Pancreas (tissue), 10 donors: ENCODE measurements around the gene NCAPG2. TPM values are rescaled to one million over a fixed set of nuclear protein-coding genes. Genes with fewer than 3 reads are reported as not detected.

ENCODE experiments used
- ATAC-seq, 4 donors: fragments of 200-7000 bp; cut with Tn5 transposase; one replicate each; pipeline versions ENCODE4 v1.8.0 to v1.9.1; 2020; ENCODE audit warnings: mild to moderate bottlenecking in 4 of 4, moderate library complexity in 4 of 4
- DNase-seq, 6 donors: peaks; one replicate each; pipeline ENCODE4 v3.0.0-alpha.2; 2020
- FAIRE-seq: peaks from 2 replicates; lab custom pipeline; 2012; peaks lifted over from hg19 to GRCh38; lab: Jason Lieb, UNC
- H3K27ac ChIP-seq, 4 donors: fragments of 200-600 bp; sonication (generic); 1 replicate in 3 of 4; 2 replicates in 1 of 4; pipeline versions ENCODE4 v1.5.0 to v1.8.0; 2020
- H3K27me3 ChIP-seq, 4 donors: fragments of 200-600 bp; one replicate each; pipeline ENCODE4 v1.8.0; 2021
- H3K36me3 ChIP-seq, 3 donors: fragments of 200-600 bp; sonication (generic) in 1 of 3; one replicate each; pipeline versions ENCODE4 v1.5.0 to v1.8.0; 2020 to 2021
- H3K4me1 ChIP-seq, 3 donors: fragments of 200-600 bp; one replicate each; pipeline ENCODE4 v1.8.0; 2021
- H3K4me3 ChIP-seq, 4 donors: fragments of 200-600 bp; sonication (generic) in 2 of 4; one replicate each; pipeline versions ENCODE4 v1.5.0 to v1.8.0; 2020 to 2021
- H3K9me3 ChIP-seq, 4 donors: fragments of 200-600 bp; one replicate each; pipeline ENCODE4 v1.8.0; 2021
- CTCF ChIP-seq, 4 donors: fragments of 200-600 bp; sonication (generic) in 3 of 4; IDR thresholded peaks; one replicate each; pipeline versions ENCODE4 v1.5.0 to v1.8.0; 2021; ENCODE audit warnings: antibody characterized with exemption in 4 of 4
- WGBS, 2 donors: extraction: QIAGEN DNeasy Blood & Tissue Kit; methylation state at CpG; one replicate each; pipeline ENCODE4 v1.1.7; 2013; 5-methylcytosine and 5-hydroxymethylcytosine counted together
- intact Hi-C, 3 donors: fragments of 100-400 bp; cut with DNase I; formaldehyde crosslinking; loops; one replicate each; pipeline versions ENCODE4 v1.11.1 to v1.14.2; 2022
- microRNA-seq, 2 donors: library from miRNA; unstranded; fragments of <30 nt; microRNA quantifications; one replicate each; pipeline versions ENCODE4 to v1.1.0, GENCODE V29; 2019 to 2020
- polyA plus RNA-seq, 2 donors: library from polyadenylated mRNA; stranded (reverse); fragments of 200-250 nt; gene quantifications; one replicate each; pipeline ENCODE4 v1.2.3, GENCODE V29; 2013
- total RNA-seq, 6 donors: library from RNA; stranded (reverse); fragmentation: NEBNext Ultra II Directional in 4 of 6; extraction: Animal tissue kit (Norgen Biotek cat#: 25700) in 4 of 6; gene quantifications; one replicate each; pipeline versions ENCODE4 v1.2.1 to v1.2.4, GENCODE V29; 2021 to 2023
- donor health status: healthy with polysubstance abuse.
- donor health status: DM: no; HTN: no; CAD: no; lungs with moderate emphysema.
- donor health status: DM: no; HTN: no; CAD: no.
- donor health status: control.
- donor health status: control.
- donor health status: Bipolar disorder and iron deficiency.
- donor health status: DM: yes; HTN: yes; CAD: no.
- donor health status: DM: no; HTN: no; CAD: no.
- donor health status: DM: no; HTN: no; CAD: no.
- donor health status: DM: yes; HTN: yes; CAD: no.

NCAPG2 gene
- total and polyA plus RNA-seq, 8 donors = 1.4 to 4.0 (median 3.1) TPM

GRCh38 chr7:158583143-158583542, 121.5 kb downstream of the NCAPG2 start:
- no peaks in the 10 kb centered on the region for H3K27me3 ChIP-seq
- peaks cover 20 to 44% (median 42%) of the 10 kb centered on the region in 3 donors for H3K4me1 ChIP-seq
- peak overlapping the region in 1 of 4 donors; percentile 48 for H3K27ac ChIP-seq
- ATAC-seq (no peak), FAIRE-seq (no peak), DNase-seq (peak in 1 of 6 donors; percentile 35)
- WGBS, 2 donors = 48 to 53% methylated on average over 5 of the region's 5 CpGs
- intact Hi-C loops = no loop called here
- H3K9me3 ChIP-seq = no peaks in the 10 kb centered on the region
- no peak for TF ChIP-seq CTCF (IDR thresholded peaks at IDR 0.05)
- no peaks in the 10 kb centered on the region for H3K36me3 ChIP-seq
- no peak overlapping the region for H3K4me3 ChIP-seq

GRCh38 chr7:158582089-158582456, 122.5 kb downstream of the NCAPG2 start:
- H3K4me1 ChIP-seq = peaks cover 20 to 44% (median 42%) of the 10 kb centered on the region in 3 donors

GRCh38 chr7:158581440-158582088, 123.0 kb downstream of the NCAPG2 start:
- H3K9me3 ChIP-seq = no peaks in the 10 kb centered on the region
- no peak for TF ChIP-seq CTCF (IDR thresholded peaks at IDR 0.05)
- H3K27me3 ChIP-seq = no peaks in the 10 kb centered on the region
- intact Hi-C loops = no loop called here
- ATAC-seq (peak; percentile 67 to 78 (median 76)), DNase-seq (peak in 4 of 6 donors; percentile 45 to 73 (median 52)), FAIRE-seq (no peak)
- H3K27ac ChIP-seq = peak overlapping the region; percentile 53 to 87 (median 67)
- peak overlapping the region in 1 of 4 donors; percentile 4 for H3K4me3 ChIP-seq
- 13 to 25% methylated on average over 7 of the region's 7 CpGs for WGBS, 2 donors
- H3K36me3 ChIP-seq = no peaks in the 10 kb centered on the region
- H3K4me1 ChIP-seq = peaks cover 20 to 44% (median 42%) of the 10 kb centered on the region in 3 donors

More at GRCh38 chr7:158582089-158582456, 122.5 kb downstream of the NCAPG2 start:
- DNase-seq = peak in 2 of 6 donors; percentile 45 to 73
- TF ChIP-seq CTCF (IDR thresholded peaks at IDR 0.05) = no peak
- peak; percentile 66 to 78 (median 74) for ATAC-seq
- Histone ChIP-seq H3K27me3 (no peaks in the 10 kb centered on the region), H3K9me3 (no peaks in the 10 kb centered on the region), H3K4me3 (no peak overlapping the region), H3K27ac (peak overlapping the region in 3 of 4 donors; percentile 53 to 87 (median 74)), H3K36me3 (no peaks in the 10 kb centered on the region)
- FAIRE-seq = no peak
- intact Hi-C loops = no loop called here
- WGBS, 2 donors = 30 to 32% methylated on average over 6 of the region's 6 CpGs

Small RNA genes within 50 kb of the gene (microRNA-seq; reads per million reads assigned to microRNA genes)
- gene MIR5707 = 0 reads per million in 2 donors

Other genes starting within 250 kb of the NCAPG2 start
- 10 to 100 TPM; 12.4 to 40.7 (median 31.8) TPM for gene PTPRN2, start 117.0 kb downstream of the NCAPG2 start, total RNA-seq
- gene PTPRN2, start 117.0 kb downstream of the NCAPG2 start, polyA plus RNA-seq = 10 to 100 TPM; 12.2 to 49.2 TPM
- 10 to 100 TPM; 25.4 to 31.8 (median 28.6) TPM for gene ESYT2, start 124.7 kb upstream of the NCAPG2 start, total RNA-seq
- 10 to 100 TPM in 1 of 2 donors, 1 to 10 TPM in 1; 8.1 to 15.0 TPM for gene ESYT2, start 124.7 kb upstream of the NCAPG2 start, polyA plus RNA-seq
- gene DYNC2I1, start 151.8 kb upstream of the NCAPG2 start, total RNA-seq = 1 to 10 TPM; 5.9 to 8.3 (median 6.7) TPM
- 10 to 100 TPM; 13.2 to 13.5 TPM for gene DYNC2I1, start 151.8 kb upstream of the NCAPG2 start, polyA plus RNA-seq